ENCODE measurements around the gene CTU2. TPM values are rescaled to one million over a fixed set of nuclear protein-coding genes. Genes with fewer than 3 reads are reported as not detected.
A peak's percentile ranks its signal among the peaks of the same experiment; 100 is the strongest.

The CTU2 gene
- total and polyA plus RNA-seq, 2 donors from 2014 or later: 11.1 to 18.8 TPM

DNA sequence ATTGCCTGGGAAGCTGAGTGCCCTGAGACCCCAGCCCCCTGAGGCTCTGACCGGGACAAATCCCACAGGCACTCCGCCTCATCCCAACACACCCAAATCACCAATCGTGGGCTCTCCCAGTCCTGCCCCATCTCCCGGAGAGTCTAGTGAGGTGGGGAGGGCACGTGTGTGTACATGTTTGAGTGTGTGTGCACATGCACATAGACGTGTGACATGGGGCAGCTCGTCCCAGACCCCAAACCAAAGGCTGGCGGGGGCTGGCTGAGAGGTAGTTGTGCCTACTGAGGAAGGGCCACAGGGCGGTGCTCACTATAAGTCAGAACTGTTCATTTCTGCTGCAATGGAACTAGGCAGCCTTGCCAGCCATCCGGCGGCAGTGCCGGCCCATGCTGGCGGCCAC, 28.6 kb upstream of the CTU2 start:
- H3K9ac ChIP-seq (ENCODE audit: low read length in 3 of 3): no peak overlapping the region
- FAIRE-seq: no peak

DNA sequence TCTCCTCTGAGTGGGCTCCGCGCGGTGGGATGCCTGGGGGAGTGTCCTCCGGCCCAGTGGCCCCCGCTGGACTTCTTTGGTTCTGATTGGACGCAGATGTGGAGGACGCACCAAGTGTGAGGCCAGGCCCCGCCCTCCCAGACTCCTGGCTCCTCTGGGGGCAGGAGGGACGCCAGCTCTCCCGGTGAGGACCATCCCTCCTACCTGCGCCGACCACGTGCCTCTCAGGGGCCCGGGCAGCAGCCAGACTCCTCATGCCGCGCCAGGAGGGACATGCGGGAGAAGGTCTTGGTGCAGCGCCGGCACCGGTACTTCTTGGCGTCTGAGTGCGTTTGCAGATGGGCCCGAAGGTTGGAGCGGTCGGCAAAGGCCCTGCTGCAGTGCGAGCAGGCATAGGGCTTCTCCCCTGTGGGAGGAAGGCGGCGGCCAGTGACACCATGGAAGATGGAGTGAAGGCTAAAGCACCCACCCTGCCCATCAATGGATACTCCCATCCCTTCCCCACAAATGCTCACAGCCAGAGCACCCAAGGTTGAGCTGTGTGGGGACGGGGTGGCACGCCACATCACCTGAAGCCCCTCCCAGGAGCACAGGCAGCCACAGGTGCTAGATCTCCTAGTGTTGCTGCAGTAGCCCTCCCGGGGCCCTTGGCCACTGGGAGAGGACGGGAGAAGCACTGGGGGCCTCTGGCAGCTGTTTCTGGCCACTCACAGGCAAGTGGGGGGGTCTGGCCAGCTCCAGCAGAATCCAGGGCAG, 27.9 kb upstream of the CTU2 start:
- intact Hi-C loops (cut with DNase I): no loop called here
- DNase-seq (peak in 2 of 5 donors; percentile 16 to 73), FAIRE-seq (no peak)

More for the DNA sequence above, 28.6 kb upstream of the CTU2 start:
- Histone ChIP-seq H3K36me3 (ENCODE audit: control insufficient read depth in 2 of 3, insufficient read depth in 3 of 3, low read length in 3 of 3) (no peaks in the 10 kb centered on the region), H3K27me3 (ENCODE audit: control insufficient read depth, insufficient read depth, low read length) (peaks cover 3% of the 10 kb centered on the region), H3K4me3 (ENCODE audit: low read length in 3 of 3) (no peak overlapping the region), H3K4me1 (ENCODE audit: control insufficient read depth in 2 of 3, insufficient read depth in 2 of 3, low read depth in 1 of 3, low read length in 3 of 3) (peaks cover 0 to 2% (median 0%) of the 10 kb centered on the region in 3 donors), H3K9me3 (ENCODE audit: control insufficient read depth in 2 of 3, insufficient read depth in 1 of 3, low read length in 3 of 3) (no peaks in the 10 kb centered on the region), H3K27ac (ENCODE audit: low read depth in 2 of 2, low read length in 2 of 2) (no peak overlapping the region)
- DNase-seq: no peak
- intact Hi-C loops (cut with DNase I): no loop called here
- TF ChIP-seq, protein P1, sequence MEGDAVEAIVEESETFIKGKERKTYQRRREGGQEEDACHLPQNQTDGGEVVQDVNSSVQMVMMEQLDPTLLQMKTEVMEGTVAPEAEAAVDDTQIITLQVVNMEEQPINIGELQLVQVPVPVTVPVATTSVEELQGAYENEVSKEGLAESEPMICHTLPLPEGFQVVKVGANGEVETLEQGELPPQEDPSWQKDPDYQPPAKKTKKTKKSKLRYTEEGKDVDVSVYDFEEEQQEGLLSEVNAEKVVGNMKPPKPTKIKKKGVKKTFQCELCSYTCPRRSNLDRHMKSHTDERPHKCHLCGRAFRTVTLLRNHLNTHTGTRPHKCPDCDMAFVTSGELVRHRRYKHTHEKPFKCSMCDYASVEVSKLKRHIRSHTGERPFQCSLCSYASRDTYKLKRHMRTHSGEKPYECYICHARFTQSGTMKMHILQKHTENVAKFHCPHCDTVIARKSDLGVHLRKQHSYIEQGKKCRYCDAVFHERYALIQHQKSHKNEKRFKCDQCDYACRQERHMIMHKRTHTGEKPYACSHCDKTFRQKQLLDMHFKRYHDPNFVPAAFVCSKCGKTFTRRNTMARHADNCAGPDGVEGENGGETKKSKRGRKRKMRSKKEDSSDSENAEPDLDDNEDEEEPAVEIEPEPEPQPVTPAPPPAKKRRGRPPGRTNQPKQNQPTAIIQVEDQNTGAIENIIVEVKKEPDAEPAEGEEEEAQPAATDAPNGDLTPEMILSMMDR (IDR thresholded peaks at IDR 0.05; ENCODE audit: borderline replicate concordance, extremely low read depth, insufficient read depth): no peak

GRCh38 chr16:88680554-88681083, 25.7 kb upstream of the CTU2 start:
- no peak overlapping the region for H3K9ac ChIP-seq (ENCODE audit: low read length in 3 of 3)
- H3K4me1 ChIP-seq (ENCODE audit: control insufficient read depth in 2 of 3, insufficient read depth in 2 of 3, low read depth in 1 of 3, low read length in 3 of 3): peaks cover 0 to 2% (median 0%) of the 10 kb centered on the region in 3 donors
- intact Hi-C loops (cut with DNase I): no loop called here
- no peaks in the 10 kb centered on the region for H3K36me3 ChIP-seq (ENCODE audit: control insufficient read depth in 2 of 3, insufficient read depth in 3 of 3, low read length in 3 of 3)
- no peak overlapping the region for H3K27ac ChIP-seq (ENCODE audit: low read depth in 2 of 2, low read length in 2 of 2)
- H3K27me3 ChIP-seq (ENCODE audit: control insufficient read depth, insufficient read depth, low read length): peaks cover 9% of the 10 kb centered on the region
- DNase-seq (no peak), FAIRE-seq (no peak)
- no peaks in the 10 kb centered on the region for H3K9me3 ChIP-seq (ENCODE audit: control insufficient read depth in 2 of 3, insufficient read depth in 1 of 3, low read length in 3 of 3)
- TF ChIP-seq, protein P1 (IDR thresholded peaks at IDR 0.05; ENCODE audit: borderline replicate concordance, extremely low read depth, insufficient read depth): no peak
- no peak overlapping the region for H3K4me3 ChIP-seq (ENCODE audit: low read length in 3 of 3)

More for the DNA sequence above, 27.9 kb upstream of the CTU2 start:
- Histone ChIP-seq H3K9me3 (ENCODE audit: control insufficient read depth in 2 of 3, insufficient read depth in 1 of 3, low read length in 3 of 3) (no peaks in the 10 kb centered on the region), H3K4me3 (ENCODE audit: low read length in 3 of 3) (no peak overlapping the region), H3K4me1 (ENCODE audit: control insufficient read depth in 2 of 3, insufficient read depth in 2 of 3, low read depth in 1 of 3, low read length in 3 of 3) (peaks cover 0 to 2% (median 0%) of the 10 kb centered on the region in 3 donors), H3K36me3 (ENCODE audit: control insufficient read depth in 2 of 3, insufficient read depth in 3 of 3, low read length in 3 of 3) (no peaks in the 10 kb centered on the region), H3K9ac (ENCODE audit: low read length in 3 of 3) (no peak overlapping the region), H3K27ac (ENCODE audit: low read depth in 2 of 2, low read length in 2 of 2) (no peak overlapping the region), H3K27me3 (ENCODE audit: control insufficient read depth, insufficient read depth, low read length) (peaks cover 3% of the 10 kb centered on the region)
- TF ChIP-seq, protein P1 (IDR thresholded peaks at IDR 0.05; ENCODE audit: borderline replicate concordance, extremely low read depth, insufficient read depth): no peak

All from kidney (tissue), 14 donors.